Karpas-422 (cell line): ENCODE measurements around the gene TIMM44. TPM values are rescaled to one million over a fixed set of nuclear protein-coding genes. Genes with fewer than 3 reads are reported as not detected.
"Not testable (repeated sequence)": the region's sequence is repeated elsewhere in the genome, so short reads cannot be mapped to it uniquely, and the experiment has no call there.

Experiments used
- DNase-seq: peaks from one replicate; pipeline ENCODE4 v3.0.0-alpha.2; 2015
- H2AFZ ChIP-seq: fragments of 200-600 bp; sonication (generic); 2 replicates; pipeline ENCODE4 v1.6.1; 2014; ENCODE audit warnings: antibody characterized with exemption, low read length, mixed read lengths
- H3K27ac ChIP-seq: fragments of 200-600 bp; sonication (generic); 2 replicates; pipeline ENCODE4 v1.5.1; 2014; ENCODE audit warnings: mild to moderate bottlenecking, low read length, moderate library complexity
- H3K27me3 ChIP-seq: fragments of 200-600 bp; sonication (generic); 2 replicates; pipeline ENCODE4 v1.6.1; 2014; ENCODE audit warnings: low read length, mixed read lengths
- H3K36me3 ChIP-seq: fragments of 200-600 bp; sonication (generic); 2 replicates; pipeline ENCODE4 v1.6.1; 2014; ENCODE audit warnings: low read length, mixed read lengths; ENCODE audit not compliant: insufficient read depth
- H3K4me1 ChIP-seq: fragments of 200-600 bp; sonication (generic); 2 replicates; pipeline ENCODE4 v1.6.1; 2014; ENCODE audit warnings: mild to moderate bottlenecking, low read length, mixed read lengths
- H3K4me2 ChIP-seq: fragments of 200-600 bp; sonication (generic); 2 replicates; pipeline ENCODE4 v1.6.1; 2014; ENCODE audit warnings: low read length, low read depth, mild to moderate bottlenecking; ENCODE audit not compliant: poor library complexity, severe bottlenecking
- H3K4me3 ChIP-seq: fragments of 200-600 bp; sonication (generic); 2 replicates; pipeline ENCODE4 v1.5.1; 2014; ENCODE audit warnings: mild to moderate bottlenecking, antibody characterized with exemption, low read length, mixed read lengths
- H3K79me2 ChIP-seq: fragments of 200-600 bp; sonication (generic); 2 replicates; pipeline ENCODE4 v1.6.1; 2014; ENCODE audit warnings: mild to moderate bottlenecking, low read length, mixed read lengths
- H3K9ac ChIP-seq: fragments of 200-600 bp; sonication (generic); 2 replicates; pipeline ENCODE4 v1.6.0; 2014; ENCODE audit warnings: low read length
- H3K9me2 ChIP-seq: fragments of 200-600 bp; sonication (generic), shearing (Covaris generic); replicated peaks from 2 replicates; pipeline ENCODE4 v1.6.0; 2014; ENCODE audit warnings: mild to moderate bottlenecking, low read length, moderate library complexity; ENCODE audit not compliant: insufficient read depth
- H3K9me3 ChIP-seq: fragments of 300-700, 200-600 bp; sonication (generic); 2 replicates; pipeline ENCODE4 v1.6.1; 2014; ENCODE audit warnings: low read length, mixed read lengths
- H4K20me1 ChIP-seq: fragments of 200-600 bp; sonication (generic); 2 replicates; pipeline ENCODE4 v1.6.1; 2014; ENCODE audit warnings: mild to moderate bottlenecking, antibody characterized with exemption, low read length, low read depth; ENCODE audit not compliant: insufficient read depth
- total RNA-seq: library from RNA; depleted of rRNA; stranded (reverse); fragments of >200 nt; shearing (Covaris generic); gene quantifications from 2 replicates; pipeline ENCODE4 v1.2.3, GENCODE V29; 2014; ENCODE audit warnings: low replicate concordance

The TIMM44 gene
- total RNA-seq, 1 experiment from 2014 or later, result 43.7 TPM

DNA sequence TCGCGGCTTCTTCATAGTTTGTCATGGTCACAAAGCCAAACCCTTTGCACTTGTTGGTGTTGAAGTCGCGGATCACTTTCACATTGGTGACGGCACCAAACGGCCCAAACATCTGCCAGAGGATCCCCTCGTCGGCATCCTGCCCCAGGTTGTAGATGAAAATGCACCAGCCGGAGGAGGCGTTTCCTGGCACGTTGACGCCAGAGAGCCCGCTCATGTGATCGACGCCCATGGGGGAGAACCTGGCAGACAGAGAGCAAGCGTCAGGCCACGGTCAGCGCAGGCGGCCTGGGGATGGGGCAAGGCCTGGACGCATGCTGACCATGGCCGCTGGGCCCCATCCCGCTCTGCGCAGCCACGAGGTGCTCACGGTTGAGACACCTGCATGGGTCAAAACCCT lies 20.1 kb upstream of the TIMM44 start:
- peaks cover 41% of the 10 kb centered on the region; the same call in 1 of the 2 replicates for H3K36me3 ChIP-seq
- no peaks in the 10 kb centered on the region for H3K4me1 ChIP-seq
- H3K9ac ChIP-seq, result no peak overlapping the region
- H3K4me2 ChIP-seq, result no peak overlapping the region
- no peak overlapping the region for H3K4me3 ChIP-seq
- no peaks in the 10 kb centered on the region for H3K27me3 ChIP-seq
- H2AFZ ChIP-seq, result no peak overlapping the region
- DNase-seq, result no peak
- H3K9me2 ChIP-seq, result no peaks in the 10 kb centered on the region
- H3K27ac ChIP-seq, result no peak overlapping the region
- no peaks in the 10 kb centered on the region for H3K9me3 ChIP-seq
- no peaks in the 10 kb centered on the region for H3K79me2 ChIP-seq
- 0 out of 2 replicates have a peak, but pooled peaks cover 8% of the 10 kb centered on the region for H4K20me1 ChIP-seq

DNA sequence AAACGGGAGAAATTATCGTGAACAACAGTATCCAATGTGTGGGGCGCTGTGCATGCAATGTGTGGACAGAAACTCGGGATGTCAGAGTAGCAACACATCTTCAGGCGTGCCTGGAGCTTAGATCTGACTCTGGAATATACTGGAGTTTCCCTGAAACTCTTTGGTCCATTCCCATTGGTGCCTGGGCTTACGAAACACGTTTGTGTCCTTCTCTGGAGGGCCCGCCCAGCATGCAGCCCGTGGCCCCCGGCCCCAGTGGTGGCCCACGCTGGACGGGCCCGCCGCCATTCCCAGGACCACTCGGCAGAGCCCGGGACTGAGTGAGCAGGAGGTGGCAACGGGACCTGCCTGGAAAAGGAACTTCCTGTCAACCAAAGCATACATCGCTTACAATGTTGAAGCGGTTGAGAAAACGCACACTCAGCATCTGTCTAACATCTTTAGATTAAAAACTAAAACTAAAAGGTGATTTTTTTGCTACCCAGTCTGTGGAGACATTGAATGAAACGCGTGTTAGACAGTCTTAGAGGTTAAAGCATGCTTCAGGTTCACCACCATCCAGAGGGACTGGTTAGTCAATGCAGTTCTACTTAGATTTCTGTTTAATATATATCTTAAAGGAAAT lies 19.3 kb upstream of the TIMM44 start:
- H3K4me1 ChIP-seq, result no peaks in the 10 kb centered on the region
- H3K79me2 ChIP-seq, result no peaks in the 10 kb centered on the region
- no peaks in the 10 kb centered on the region for H3K9me3 ChIP-seq
- 0 out of 2 replicates have a peak, but pooled peaks cover 8% of the 10 kb centered on the region for H4K20me1 ChIP-seq
- no peak overlapping the region for H3K9ac ChIP-seq
- no peak overlapping the region for H2AFZ ChIP-seq
- no peaks in the 10 kb centered on the region for H3K9me2 ChIP-seq
- H3K4me2 ChIP-seq, result no peak overlapping the region
- H3K36me3 ChIP-seq, result peaks cover 41% of the 10 kb centered on the region; the same call in 1 of the 2 replicates
- H3K27ac ChIP-seq, result no peak overlapping the region
- no peaks in the 10 kb centered on the region for H3K27me3 ChIP-seq
- H3K4me3 ChIP-seq, result no peak overlapping the region
- DNase-seq, result no peak

DNA sequence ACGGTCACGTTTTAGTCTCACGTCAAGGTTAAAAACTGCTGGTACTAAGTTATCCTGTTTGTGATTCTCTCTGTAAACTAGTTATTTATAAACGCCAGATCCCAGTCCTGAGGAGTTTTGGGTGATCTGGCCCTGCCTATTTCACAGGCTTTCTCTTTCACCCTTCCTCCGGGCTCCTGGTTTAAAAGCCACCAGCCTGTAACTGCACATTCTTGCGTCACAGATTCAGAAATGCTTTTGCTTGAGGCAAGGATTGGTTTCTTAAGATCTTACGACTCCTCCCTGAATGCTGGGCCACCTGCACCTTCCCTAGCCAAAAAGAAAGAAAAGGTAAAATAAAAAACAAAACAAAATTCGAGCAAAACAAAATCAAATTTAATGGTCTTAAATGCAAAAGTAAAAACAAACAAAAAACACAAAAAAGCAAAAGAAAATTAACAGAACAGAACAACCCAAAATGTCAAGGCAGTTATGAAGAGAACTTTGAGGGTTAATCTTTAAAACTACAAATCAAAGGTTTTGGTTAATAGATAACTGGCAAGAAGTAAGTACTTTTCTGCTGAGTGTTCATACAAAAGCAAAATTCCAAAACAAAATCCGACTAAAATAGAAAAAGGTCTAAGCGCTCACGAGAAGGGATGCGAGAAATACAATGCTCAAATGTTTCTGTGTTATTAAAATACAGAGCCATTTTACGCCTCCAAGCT lies 18.6 kb upstream of the TIMM44 start:
- H3K9me2 ChIP-seq, result no peaks in the 10 kb centered on the region
- no peak overlapping the region for H3K9ac ChIP-seq
- no peak overlapping the region for H3K4me3 ChIP-seq
- no peak overlapping the region for H2AFZ ChIP-seq
- H4K20me1 ChIP-seq, result 0 out of 2 replicates have a peak, but pooled peaks cover 8% of the 10 kb centered on the region
- H3K4me2 ChIP-seq, result no peak overlapping the region
- no peak overlapping the region for H3K27ac ChIP-seq
- H3K36me3 ChIP-seq, result peaks cover 34% of the 10 kb centered on the region; the same call in 1 of the 2 replicates
- H3K79me2 ChIP-seq, result no peaks in the 10 kb centered on the region
- DNase-seq, result no peak
- no peaks in the 10 kb centered on the region for H3K4me1 ChIP-seq
- H3K27me3 ChIP-seq, result no peaks in the 10 kb centered on the region
- H3K9me3 ChIP-seq, result no peaks in the 10 kb centered on the region

DNA sequence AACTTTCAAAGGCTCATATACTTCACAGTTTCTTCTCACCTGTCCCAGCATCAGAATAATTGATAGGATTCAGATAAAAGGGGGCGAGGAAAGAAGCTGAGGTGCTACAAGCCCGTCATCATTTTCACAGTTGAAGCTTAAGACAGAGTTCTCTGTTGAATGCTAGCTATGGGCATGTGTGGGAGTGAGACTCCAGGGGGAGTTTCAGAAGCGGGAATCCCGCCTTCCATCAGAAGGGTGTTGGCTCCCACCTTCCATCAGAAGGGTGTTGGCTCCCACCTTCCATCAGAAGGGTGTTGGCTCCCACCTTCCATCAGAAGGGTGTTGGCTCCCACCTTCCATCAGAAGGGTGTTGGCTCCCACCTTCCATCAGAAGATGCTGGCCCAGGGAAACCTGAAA lies 17.6 kb upstream of the TIMM44 start:
- not testable (repeated sequence) for H3K9me2 ChIP-seq, H3K79me2 ChIP-seq, H3K9me3 ChIP-seq, H3K4me1 ChIP-seq, H3K27me3 ChIP-seq, H2AFZ ChIP-seq, H3K27ac ChIP-seq, DNase-seq, H3K9ac ChIP-seq, H4K20me1 ChIP-seq, H3K4me3 ChIP-seq, H3K4me2 ChIP-seq
- peaks cover 30% of the 10 kb centered on the region; the same call in 1 of the 2 replicates for H3K36me3 ChIP-seq

DNA sequence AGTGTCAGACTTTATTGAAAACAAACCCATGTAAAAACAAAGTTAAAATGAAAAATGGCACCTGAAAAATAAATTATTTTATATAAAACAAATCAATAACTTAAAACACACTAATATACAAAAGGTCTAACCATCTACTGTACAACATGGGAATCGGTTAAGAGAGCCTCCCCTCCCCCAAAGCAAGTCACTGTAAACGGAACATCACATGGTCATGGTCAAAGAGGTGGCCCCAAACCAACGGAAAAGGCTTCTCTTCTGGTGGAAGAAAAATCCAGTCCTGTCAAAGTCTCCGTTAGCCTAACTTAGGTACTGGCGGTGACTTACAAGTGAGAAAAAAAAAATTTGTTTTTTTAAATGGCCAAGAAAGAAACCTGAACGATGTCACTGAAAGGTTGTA lies 15.7 kb upstream of the TIMM44 start:
- H4K20me1 ChIP-seq, result 0 out of 2 replicates have a peak, but pooled peaks cover 8% of the 10 kb centered on the region
- H3K4me1 ChIP-seq, result no peaks in the 10 kb centered on the region
- peaks cover 30% of the 10 kb centered on the region; the same call in 1 of the 2 replicates for H3K36me3 ChIP-seq
- H3K9me3 ChIP-seq, result no peaks in the 10 kb centered on the region
- DNase-seq, result no peak
- H3K27ac ChIP-seq, result no peak overlapping the region
- no peaks in the 10 kb centered on the region for H3K9me2 ChIP-seq
- H3K4me2 ChIP-seq, result no peak overlapping the region
- H3K4me3 ChIP-seq, result no peak overlapping the region
- no peak overlapping the region for H2AFZ ChIP-seq
- no peaks in the 10 kb centered on the region for H3K79me2 ChIP-seq
- H3K27me3 ChIP-seq, result no peaks in the 10 kb centered on the region
- H3K9ac ChIP-seq, result no peak overlapping the region

DNA sequence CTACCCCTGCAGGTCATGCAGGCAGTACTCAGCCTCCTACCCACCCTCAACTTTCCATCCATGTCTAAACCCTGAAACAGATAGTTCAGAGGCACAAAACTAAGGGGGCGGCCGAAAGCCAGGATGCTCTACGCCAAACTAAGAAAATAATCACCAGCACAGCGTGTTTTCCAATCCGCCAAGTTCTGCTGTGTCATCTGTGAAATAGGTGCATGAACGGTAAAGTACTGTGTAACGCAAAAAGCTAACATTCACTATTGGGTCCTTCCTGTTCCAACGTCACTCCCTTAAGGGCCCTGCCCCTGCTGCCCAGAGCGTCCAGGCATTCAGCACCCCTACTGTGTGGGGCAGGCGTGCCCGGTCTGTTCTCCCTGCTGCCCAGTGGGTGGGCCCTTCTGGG lies 12.2 kb upstream of the TIMM44 start:
- H2AFZ ChIP-seq, result no peak overlapping the region
- H3K36me3 ChIP-seq, result peaks cover 12% of the 10 kb centered on the region; the same call in 1 of the 2 replicates
- no peaks in the 10 kb centered on the region for H3K79me2 ChIP-seq
- no peak overlapping the region for H3K4me2 ChIP-seq
- no peaks in the 10 kb centered on the region for H3K27me3 ChIP-seq
- H3K4me3 ChIP-seq, result no peak overlapping the region
- no peaks in the 10 kb centered on the region for H3K9me3 ChIP-seq
- no peaks in the 10 kb centered on the region for H3K4me1 ChIP-seq
- no peaks in the 10 kb centered on the region for H3K9me2 ChIP-seq
- H3K27ac ChIP-seq, result no peak overlapping the region
- DNase-seq, result no peak
- H4K20me1 ChIP-seq, result no peaks in the 10 kb centered on the region
- no peak overlapping the region for H3K9ac ChIP-seq

DNA sequence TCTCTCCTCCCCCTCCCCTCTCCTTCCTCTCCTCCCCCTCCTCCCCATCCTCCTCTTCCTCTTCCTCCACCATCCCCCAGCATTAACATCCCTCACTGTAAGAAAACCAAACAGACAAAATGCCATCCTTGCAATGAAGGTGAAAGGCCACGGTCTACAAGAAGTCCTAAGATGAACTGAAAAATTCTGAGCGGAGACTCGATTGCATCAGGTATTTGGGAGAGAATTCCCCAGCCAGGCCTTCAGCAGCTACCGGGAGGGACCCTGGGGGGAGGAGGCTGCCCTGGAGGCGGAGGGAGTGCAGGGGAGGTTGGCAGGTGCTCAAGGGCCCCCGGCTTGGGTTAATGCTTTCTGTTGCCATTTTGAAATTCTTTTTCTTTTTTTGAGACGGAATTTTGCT lies 10.1 kb upstream of the TIMM44 start:
- Histone ChIP-seq H3K4me1 (no peaks in the 10 kb centered on the region), H3K27me3 (no peaks in the 10 kb centered on the region), H4K20me1 (no peaks in the 10 kb centered on the region), H3K79me2 (no peaks in the 10 kb centered on the region), H3K9me2 (no peaks in the 10 kb centered on the region), H3K4me3 (no peak overlapping the region), H3K36me3 (peaks cover 3% of the 10 kb centered on the region; the same call in 1 of the 2 replicates), H2AFZ (no peak overlapping the region), H3K9me3 (no peaks in the 10 kb centered on the region), H3K27ac (no peak overlapping the region), H3K9ac (no peak overlapping the region), H3K4me2 (no peak overlapping the region)
- DNase-seq, result no peak

DNA sequence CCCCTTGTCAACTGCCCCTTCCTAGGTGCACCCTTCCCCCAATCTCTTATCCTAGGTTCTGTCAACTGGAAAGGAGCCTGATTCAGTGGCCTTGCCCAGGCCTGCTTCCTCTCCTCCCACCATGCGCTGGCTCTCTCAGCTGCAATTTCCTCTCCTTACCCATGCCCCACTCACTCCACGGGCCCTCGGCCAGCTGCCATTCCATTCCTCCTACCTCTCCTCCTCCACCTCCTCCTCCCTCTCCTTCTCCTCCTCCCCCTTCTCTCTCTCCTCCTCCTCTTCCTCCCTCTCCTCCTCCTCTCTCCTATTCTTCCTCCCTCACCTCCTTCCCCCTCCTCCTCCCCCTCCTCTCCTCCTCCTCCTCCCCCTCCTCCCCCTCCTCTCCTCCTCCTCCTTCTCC lies 9.6 kb upstream of the TIMM44 start:
- H3K27me3 ChIP-seq, result no peaks in the 10 kb centered on the region
- H4K20me1 ChIP-seq, result no peaks in the 10 kb centered on the region
- H2AFZ ChIP-seq, result no peak overlapping the region
- H3K9me3 ChIP-seq, result no peaks in the 10 kb centered on the region
- H3K4me2 ChIP-seq, result no peak overlapping the region
- peaks cover under 1% of the 10 kb centered on the region; the same call in 1 of the 2 replicates for H3K4me1 ChIP-seq
- DNase-seq, result no peak
- H3K9ac ChIP-seq, result no peak overlapping the region
- no peaks in the 10 kb centered on the region for H3K79me2 ChIP-seq
- H3K36me3 ChIP-seq, result no peaks in the 10 kb centered on the region
- H3K27ac ChIP-seq, result no peak overlapping the region
- H3K9me2 ChIP-seq, result no peaks in the 10 kb centered on the region
- no peak overlapping the region for H3K4me3 ChIP-seq
